Activated CD8-positive, alpha-beta memory T cell treated with anti-CD3 and anti-CD28 coated beads for 4 hours (primary cell): ENCODE data around the gene PFKFB4.
A peak's percentile ranks its signal among the peaks of the same experiment; 100 is the strongest.

Experiments used
- DNase-seq, 2 donors: peaks; one replicate each; pipeline ENCODE4 v3.0.0-alpha.2; 2020; ENCODE audit warnings: low read depth in 2 of 2

Gene PFKFB4

GRCh38 chr3:48584836-48585235 lies 28.2 kb upstream of the PFKFB4 start:
- DNase-seq, result no peak

GRCh38 chr3:48581621-48582481 lies 25.2 kb upstream of the PFKFB4 start:
- DNase-seq, result no peak

- DNase-seq, result no peak
Measured at GRCh38 chr3:48576647-48577046, 20.0 kb upstream of the PFKFB4 start.

- no peak for DNase-seq
Measured at GRCh38 chr3:48575366-48575765, 18.8 kb upstream of the PFKFB4 start.

GRCh38 chr3:48573973-48574585 lies 17.5 kb upstream of the PFKFB4 start:
- no peak for DNase-seq

DNA sequence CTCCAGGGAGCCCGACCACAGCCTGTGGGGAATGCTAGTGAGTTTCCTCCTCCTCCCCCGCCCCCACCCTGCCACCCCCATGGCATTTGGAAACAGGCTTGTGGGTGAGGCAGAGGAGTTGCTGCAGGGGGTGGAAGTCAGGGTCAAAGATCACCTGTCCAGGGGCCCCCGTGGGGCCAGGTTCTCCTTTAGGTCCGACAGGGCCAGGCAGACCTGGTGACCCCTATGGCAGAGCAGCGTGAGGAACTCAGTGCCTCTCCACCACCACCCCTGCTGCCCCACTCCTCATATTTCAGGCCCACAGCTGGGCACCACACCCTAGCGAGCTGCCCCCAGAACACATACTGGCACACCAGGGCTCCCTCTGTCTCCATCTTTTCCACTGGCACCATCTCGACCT lies 15.9 kb upstream of the PFKFB4 start:
- no peak for DNase-seq

GRCh38 chr3:48571938-48572337 lies 15.3 kb upstream of the PFKFB4 start:
- no peak for DNase-seq

DNA sequence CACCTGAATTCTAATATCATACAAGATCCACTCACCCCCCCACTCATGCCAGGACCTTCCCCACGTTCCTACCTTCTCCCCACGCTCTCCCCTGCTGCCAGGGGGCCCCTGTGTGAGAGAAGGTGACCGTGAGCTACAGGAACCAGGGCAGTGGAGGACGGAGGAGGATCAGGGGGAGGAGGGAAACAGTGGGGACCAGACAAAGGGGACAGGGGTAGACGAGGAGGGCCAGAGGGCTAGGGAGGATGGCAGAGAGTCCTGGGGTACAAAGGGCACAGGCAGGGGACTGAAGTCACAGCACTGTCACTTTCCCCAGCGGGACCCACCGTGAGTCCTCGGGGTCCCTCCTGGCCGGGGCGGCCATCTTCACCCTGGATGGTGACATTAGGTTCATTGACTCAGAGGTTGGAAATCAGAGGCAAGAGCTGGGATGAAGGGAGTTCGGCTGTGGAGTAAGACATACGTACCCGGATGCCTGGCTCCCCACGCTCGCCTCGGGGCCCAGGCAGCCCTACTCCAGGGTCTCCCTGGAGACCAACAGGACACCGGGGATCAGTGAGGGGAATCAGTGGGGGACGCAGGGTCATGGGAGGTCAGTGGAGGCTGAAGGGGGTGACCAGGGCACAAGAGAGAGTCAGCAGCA lies 13.3 kb upstream of the PFKFB4 start:
- DNase-seq, result no peak

GRCh38 chr3:48569400-48569799 lies 12.8 kb upstream of the PFKFB4 start:
- no peak for DNase-seq

GRCh38 chr3:48568476-48568875 lies 11.9 kb upstream of the PFKFB4 start:
- no peak for DNase-seq

DNA sequence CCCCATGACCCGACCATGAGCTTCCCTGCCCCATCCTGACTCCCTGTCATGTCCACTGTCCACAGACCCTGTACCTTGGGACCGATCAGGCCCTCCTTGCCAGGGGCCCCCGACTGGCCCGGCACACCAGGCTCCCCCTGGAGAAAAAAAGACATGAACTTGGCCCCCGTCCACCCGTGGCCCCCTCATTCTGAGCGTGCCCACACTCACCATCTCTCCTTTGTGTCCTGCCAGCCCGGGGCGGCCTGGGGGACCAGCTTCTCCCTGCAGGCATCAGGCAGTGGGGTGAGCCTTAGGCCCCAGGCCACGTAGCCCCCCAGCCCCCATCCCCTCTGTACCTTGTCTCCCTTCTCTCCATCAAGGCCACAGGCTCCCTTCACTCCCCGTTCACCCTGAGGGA lies 10.9 kb upstream of the PFKFB4 start:
- no peak for DNase-seq

- no peak for DNase-seq
Measured at GRCh38 chr3:48567090-48567489, 10.5 kb upstream of the PFKFB4 start.

DNA sequence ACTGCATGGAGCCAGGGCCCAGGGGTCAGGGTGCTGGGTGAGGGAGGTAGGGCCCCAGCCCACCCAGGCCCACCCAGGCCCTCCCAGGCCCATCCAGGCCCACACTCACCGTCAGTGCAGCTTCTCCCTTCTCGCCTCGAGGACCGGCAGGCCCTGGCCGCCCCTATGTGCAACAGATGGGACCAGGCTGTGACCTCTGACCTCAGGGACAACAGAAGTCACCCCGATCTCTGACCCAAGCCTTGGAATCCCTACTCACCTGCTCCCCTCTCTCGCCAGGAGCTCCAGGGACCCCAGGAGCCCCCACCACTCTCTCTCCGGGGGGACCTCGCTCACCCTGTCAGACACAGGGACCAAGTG lies 9.8 kb upstream of the PFKFB4 start:
- DNase-seq, result no peak

GRCh38 chr3:48565591-48566400 lies 9.2 kb upstream of the PFKFB4 start:
- no peak for DNase-seq

DNA sequence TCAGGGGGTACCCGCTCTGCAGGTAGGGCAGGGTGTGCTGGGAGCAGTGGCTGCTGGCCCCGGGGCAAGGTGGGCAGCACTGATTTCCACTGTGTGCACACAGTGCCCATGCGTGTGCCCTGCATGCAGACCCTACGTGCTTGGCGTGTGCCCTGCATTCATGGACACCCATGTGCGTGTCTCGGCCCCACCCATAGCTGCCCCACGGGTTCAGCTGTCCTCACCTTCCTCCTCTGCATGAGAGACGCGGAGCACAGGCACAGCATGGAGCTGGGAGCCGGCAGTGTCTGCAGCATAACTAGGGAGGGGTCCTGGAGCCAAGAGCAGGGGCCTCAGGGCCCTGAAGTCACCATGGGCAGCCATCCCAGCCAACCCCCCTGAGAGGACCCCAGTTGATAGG lies 8.6 kb upstream of the PFKFB4 start:
- no peak for DNase-seq

GRCh38 chr3:48564667-48565066 lies 8.1 kb upstream of the PFKFB4 start:
- DNase-seq, result no peak

GRCh38 chr3:48564022-48564421 lies 7.4 kb upstream of the PFKFB4 start:
- peak; percentile 25 to 28 for DNase-seq

DNA sequence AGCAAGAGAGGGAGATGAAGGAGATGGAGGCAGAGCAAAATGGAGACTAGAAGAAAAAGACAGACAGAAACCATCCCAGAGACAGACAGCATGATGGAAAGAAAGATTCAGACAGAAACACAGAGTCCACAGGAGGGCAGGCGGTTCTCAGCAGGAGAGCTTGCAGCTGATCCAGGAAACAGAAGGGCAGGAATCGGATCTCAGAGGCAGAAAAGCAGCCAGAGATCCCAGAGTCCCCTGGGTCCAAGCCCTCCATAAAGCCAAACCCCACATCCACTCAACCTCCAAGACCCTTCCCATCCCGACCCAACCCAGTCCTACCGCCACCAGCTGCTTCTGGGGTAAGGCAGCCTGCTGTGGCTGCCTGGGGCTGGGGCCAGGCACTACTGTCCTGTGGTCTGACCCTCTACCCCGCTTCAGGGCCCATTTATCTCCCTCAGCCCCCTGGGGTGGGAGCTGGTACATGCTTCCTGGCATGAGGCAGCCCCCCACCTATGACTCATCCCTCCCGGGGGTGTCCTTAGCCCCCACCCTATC lies 6.8 kb upstream of the PFKFB4 start, which contains the start of gene UCN2:
Gene UCN2 (minus strand): TSS at position 400 of the 537 bp plus-strand sequence. CDS start 657 bp downstream, outside the sequence.
- DNase-seq, result no peak

GRCh38 chr3:48562367-48563095 lies 5.9 kb upstream of the PFKFB4 start:
- DNase-seq, result no peak

GRCh38 chr3:48561045-48561736 lies 4.6 kb upstream of the PFKFB4 start:
- DNase-seq, result no peak
